GM12865 (cell line): ENCODE measurements around the gene FOXJ3.

Experiments
- DNase-seq: peaks from one replicate; pipeline ENCODE4 v3.0.0; 2010; ENCODE audit warnings: low read depth
- H3K4me3 ChIP-seq: 2 replicates; pipeline ENCODE4 v1.5.1; 2011; ENCODE audit warnings: mild to moderate bottlenecking, low read depth, low read length, control low read depth
- TF ChIP-seq, protein P1 (sequence below): IDR thresholded peaks from 2 replicates; pipeline ENCODE4 v1.5.1; 2011; ENCODE audit warnings: low read length, control low read depth, low read depth, inconsistent platforms; ENCODE audit not compliant: insufficient read depth; ENCODE audit errors: missing control alignments

Gene FOXJ3

DNA sequence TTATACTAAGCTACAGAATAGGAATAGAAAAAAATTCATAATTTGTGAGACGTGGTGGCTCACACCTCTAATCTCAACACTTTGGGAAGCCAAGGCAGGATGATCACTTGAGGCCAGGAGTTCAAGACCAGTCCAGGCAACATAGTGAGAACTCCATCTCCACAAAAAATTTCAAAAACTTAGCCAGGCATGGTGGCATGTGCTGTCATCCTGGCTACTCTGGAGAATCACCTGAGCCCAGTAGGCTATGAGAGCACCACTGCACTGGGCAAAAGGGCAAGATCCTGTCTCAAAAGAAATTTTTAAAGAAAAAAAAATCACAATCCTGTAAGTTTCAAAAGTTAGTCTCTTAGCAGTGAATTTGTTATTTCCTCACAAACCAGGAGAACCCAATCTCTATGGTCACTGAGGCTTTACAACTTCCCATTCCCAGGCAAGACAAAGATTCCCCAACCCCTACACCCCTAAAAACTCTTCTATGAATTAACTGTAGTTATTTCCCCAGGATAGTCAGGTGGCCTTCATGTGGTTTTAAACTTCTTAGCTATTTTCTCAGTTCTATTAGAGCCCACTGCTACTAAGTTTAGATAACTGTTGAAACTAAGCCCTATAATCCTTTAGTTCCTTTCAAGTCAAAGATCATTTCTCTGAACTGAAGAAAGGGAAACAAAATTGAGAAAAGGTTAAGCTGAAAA, 74.5 kb downstream of the FOXJ3 start:
- DNase-seq = peak; percentile 21
- H3K4me3 ChIP-seq = no peak overlapping the region
- TF ChIP-seq, protein P1, sequence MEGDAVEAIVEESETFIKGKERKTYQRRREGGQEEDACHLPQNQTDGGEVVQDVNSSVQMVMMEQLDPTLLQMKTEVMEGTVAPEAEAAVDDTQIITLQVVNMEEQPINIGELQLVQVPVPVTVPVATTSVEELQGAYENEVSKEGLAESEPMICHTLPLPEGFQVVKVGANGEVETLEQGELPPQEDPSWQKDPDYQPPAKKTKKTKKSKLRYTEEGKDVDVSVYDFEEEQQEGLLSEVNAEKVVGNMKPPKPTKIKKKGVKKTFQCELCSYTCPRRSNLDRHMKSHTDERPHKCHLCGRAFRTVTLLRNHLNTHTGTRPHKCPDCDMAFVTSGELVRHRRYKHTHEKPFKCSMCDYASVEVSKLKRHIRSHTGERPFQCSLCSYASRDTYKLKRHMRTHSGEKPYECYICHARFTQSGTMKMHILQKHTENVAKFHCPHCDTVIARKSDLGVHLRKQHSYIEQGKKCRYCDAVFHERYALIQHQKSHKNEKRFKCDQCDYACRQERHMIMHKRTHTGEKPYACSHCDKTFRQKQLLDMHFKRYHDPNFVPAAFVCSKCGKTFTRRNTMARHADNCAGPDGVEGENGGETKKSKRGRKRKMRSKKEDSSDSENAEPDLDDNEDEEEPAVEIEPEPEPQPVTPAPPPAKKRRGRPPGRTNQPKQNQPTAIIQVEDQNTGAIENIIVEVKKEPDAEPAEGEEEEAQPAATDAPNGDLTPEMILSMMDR = no peak

DNA sequence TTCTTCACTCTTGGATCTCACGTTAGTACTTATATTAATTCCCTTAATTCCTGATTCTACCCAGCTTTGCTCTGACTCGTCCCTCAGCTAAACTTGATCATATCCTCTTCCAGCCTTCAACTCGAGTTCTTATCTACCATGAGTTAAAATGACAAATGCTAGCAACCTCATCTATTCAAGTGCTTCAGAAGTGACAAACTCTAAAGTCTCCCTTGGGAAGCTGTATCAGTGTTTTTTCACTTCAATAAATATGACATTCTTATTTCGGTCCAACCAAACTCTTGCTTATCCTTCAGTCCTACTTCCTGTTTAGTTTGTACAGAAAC, 75.3 kb downstream of the FOXJ3 start:
- H3K4me3 ChIP-seq = no peak overlapping the region
- TF ChIP-seq, protein P1 = no peak
- no peak for DNase-seq

DNA sequence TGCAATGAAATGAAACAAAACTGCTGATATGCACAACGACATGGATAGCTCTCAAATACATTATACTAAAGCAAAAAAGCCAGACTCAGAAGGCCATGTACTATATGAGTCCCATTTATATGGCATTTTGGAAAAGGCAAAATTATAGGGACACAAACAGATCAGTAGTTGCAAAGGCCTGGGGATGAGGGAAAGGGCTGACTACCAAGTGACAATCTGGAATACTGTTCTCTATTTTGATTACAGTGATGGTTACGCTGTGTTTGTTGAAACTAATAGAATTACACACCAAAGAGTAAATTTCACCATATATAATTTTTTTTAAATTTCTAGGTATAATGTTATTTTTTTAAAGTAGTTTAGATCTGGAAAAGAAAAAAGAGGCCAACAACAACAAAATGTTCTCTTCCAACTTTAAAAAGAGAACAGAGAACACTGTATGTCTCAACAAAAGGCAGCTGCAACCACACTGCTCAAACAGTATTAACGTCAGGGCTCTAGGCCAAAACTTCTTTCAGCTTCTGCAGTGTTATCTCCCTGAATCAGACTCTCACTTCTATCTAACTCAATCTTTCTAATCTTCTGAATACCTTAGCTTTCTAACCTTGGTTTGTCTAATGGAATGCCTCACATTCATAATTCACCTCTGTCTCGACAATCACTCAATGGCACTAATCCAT, 75.8 kb downstream of the FOXJ3 start:
- H3K4me3 ChIP-seq = no peak overlapping the region
- DNase-seq = peak; percentile 63
- TF ChIP-seq, protein P1 = no peak

DNA sequence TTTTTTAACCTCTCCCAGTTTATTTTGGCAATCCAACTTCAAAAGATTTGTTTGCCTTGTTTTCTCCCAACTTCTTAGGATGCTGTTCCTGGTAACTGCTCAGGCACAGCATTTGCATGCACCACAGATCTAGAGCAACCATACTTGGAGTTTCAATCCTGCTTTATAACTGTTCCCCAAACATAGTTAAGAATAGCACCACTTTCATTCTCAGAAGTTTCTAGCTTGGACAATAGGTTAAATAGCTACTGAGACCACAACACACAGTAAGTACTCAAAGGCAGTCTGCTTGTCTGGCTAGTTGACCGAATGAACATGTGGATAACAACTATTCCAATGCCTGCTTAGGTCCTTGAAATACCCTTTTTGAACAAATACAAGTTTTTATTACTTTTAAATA, 76.8 kb downstream of the FOXJ3 start:
- TF ChIP-seq, protein P1 = no peak
- peak; percentile 42 for DNase-seq
- H3K4me3 ChIP-seq = no peak overlapping the region

DNA sequence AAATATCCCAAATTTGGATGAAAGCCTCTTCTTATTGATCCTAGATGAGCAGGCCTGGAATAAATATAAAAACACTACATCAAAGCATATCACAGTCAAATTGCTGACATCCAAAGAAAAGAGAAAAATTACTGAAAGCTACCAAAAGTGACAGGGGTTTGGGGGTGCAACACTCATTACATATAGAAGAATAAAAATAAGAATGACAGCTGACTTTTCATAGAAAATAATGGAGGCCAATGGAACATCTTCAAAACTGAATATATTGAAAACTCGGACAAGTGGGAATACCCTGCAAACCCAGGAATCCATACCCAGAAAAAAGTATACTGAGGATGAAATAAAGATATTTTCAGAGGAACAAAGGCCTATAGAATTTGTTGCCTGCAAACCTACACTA, 84.0 kb downstream of the FOXJ3 start:
- TF ChIP-seq, protein P1 = no peak
- DNase-seq = no peak
- no peak overlapping the region for H3K4me3 ChIP-seq

DNA sequence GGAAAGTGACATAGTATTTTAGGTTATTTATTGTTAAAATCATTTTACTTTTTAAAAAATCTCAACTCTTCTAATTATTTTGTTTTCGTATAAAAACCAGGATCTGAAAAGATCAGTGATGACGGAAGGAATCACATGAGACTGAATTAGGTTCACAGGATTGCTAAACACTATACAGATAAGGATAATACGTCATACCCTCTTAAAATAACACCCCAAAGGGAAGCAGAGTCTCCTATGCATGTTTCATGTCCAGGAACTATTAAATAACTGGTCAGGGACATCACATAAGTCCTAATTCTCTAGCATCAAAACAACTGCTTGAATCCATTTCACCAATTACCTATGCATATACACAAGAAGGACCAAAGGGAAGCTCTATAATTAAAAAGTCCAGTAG, 84.9 kb downstream of the FOXJ3 start:
- TF ChIP-seq, protein P1 = no peak
- DNase-seq = no peak
- H3K4me3 ChIP-seq = no peak overlapping the region

DNA sequence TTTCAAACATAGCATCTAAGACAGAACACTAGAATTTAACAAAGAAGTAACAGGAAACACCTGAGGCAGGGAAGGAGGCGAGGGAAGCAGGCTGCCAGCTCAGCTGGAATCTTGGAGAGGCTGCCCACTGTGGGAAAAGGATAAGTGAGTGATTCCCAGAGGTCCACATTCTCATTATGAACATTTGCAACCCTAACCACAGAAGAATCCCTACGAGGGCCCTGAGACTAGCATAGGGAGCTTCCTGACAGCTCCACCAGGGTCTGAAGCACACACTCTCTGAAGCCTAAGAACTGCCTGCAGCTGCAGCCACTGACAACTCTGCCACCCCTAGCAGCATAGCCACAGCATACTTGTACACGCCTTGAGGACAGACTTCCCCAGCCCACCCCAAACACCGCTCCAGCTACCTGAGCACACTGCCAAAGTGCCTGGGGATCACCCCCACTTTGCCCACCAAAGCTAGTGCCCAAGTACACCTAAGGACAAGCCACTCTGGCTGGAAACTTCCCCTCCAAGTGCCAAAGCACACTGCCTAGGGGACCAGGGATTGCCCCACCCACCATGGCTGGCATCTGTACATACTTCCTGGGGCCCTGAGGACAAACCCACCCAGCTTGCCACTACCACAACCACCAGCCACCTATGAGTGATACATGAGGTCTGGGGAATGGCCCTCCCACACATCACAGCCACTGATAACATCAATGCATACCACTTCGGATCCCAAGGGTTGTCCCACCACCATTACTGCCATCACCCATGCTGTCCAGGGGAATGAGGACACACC, 93.9 kb downstream of the FOXJ3 start:
- peak; percentile 16 for DNase-seq

More for the DNA sequence above, 93.9 kb downstream of the FOXJ3 start:
- no peak overlapping the region for H3K4me3 ChIP-seq
- TF ChIP-seq, protein P1 = no peak
